Measurements from ENCODE around the gene BFSP2.

GRCh38 chr3:133367956-133368355 lies 31.9 kb upstream of the BFSP2 start:
- TF ChIP-seq CTCF (conservative IDR thresholded peaks at IDR 0.05; ENCODE audit: low read length) (no peak), EZH2phosphoT487 (IDR thresholded peaks at IDR 0.05; ENCODE audit: borderline replicate concordance) (no peak)
